NCI-H2107 (cell line): ENCODE results near the gene TMEM123.

Source experiments
- DNase-seq: peaks from one replicate; lab custom pipeline; 2025; lab: John Stamatoyannopoulos, UW

The TMEM123 gene

GRCh38 chr11:102359372-102359771 lies 93.2 kb downstream of the TMEM123 start:
- no peak for DNase-seq

- DNase-seq, result no peak
These were observed 95.4 kb downstream of the TMEM123 start for GRCh38 chr11:102357116-102357515.

GRCh38 chr11:102347462-102348370 lies 104.8 kb downstream of the TMEM123 start:
- no peak for DNase-seq

- DNase-seq, result peak; percentile 92
These were observed 105.7 kb downstream of the TMEM123 start, which contains the start of gene BIRC2 for GRCh38 chr11:102346748-102347461. Gene BIRC2, plus strand, starts transcription at chr11:102347214. Its CDS starts 2,641 bp downstream, at chr11:102349855.

GRCh38 chr11:102346456-102346747 lies 106.2 kb downstream of the TMEM123 start:
- DNase-seq, result no peak
